HepG2 (cell line): Measurements from ENCODE around the gene MPI. TPM values are rescaled to one million over a fixed set of nuclear protein-coding genes. Genes with fewer than 3 reads are reported as not detected.
A peak's percentile ranks its signal among the peaks of the same experiment; 100 is the strongest.

Experiments used
- CSRNP1 ChIP-seq: sonication (generic); formaldehyde crosslinking; IDR thresholded peaks from 2 replicates; pipeline ENCODE4 v1.8.1; 2023; ENCODE audit warnings: mild to moderate bottlenecking, missing genetic modification reagents
- DMAP1 ChIP-seq: IDR thresholded peaks from 2 replicates; pipeline ENCODE4 v1.6.1; 2016
- DR1 ChIP-seq: sonication (generic); formaldehyde crosslinking; IDR thresholded peaks from 2 replicates; pipeline ENCODE4 v1.8.0; 2021; ENCODE audit warnings: mild to moderate bottlenecking, missing genetic modification reagents, inconsistent platforms
- ETS1 ChIP-seq: sonication (generic); formaldehyde crosslinking; IDR thresholded peaks from 2 replicates; pipeline ENCODE4 v1.4.0; 2020; ENCODE audit warnings: missing genetic modification reagents
- GLI4 ChIP-seq: sonication (generic); formaldehyde crosslinking; IDR thresholded peaks from 2 replicates; pipeline ENCODE4 v1.5.1; 2020; ENCODE audit warnings: missing genetic modification reagents, mild to moderate bottlenecking, moderate library complexity, borderline replicate concordance
- HNRNPH1 ChIP-seq: fragments of 200-400 bp; formaldehyde crosslinking; optimal IDR thresholded peaks from 2 replicates; pipeline ENCODE3; 2017; ENCODE audit warnings: mild to moderate bottlenecking, low read depth, low read length
- ISX ChIP-seq: sonication (generic); formaldehyde crosslinking; conservative IDR thresholded peaks from 2 replicates; pipeline ENCODE4 v1.5.0; 2020; ENCODE audit warnings: missing genetic modification reagents
- NFYC ChIP-seq: IDR thresholded peaks from 2 replicates; pipeline ENCODE4 v1.6.1; 2016; ENCODE audit warnings: missing genetic modification reagents, missing compliant biosample characterization
- NR2F1 ChIP-seq, 2 experiments: fragments of 450-650 bp in 1 of 2; formaldehyde crosslinking in 1 of 2; IDR thresholded peaks; 2 replicates each; pipeline versions ENCODE4 v1.5.0 to v1.6.1; 2016 to 2020; ENCODE audit warnings: mild to moderate bottlenecking in 1 of 2, missing compliant biosample characterization in 1 of 2, missing genetic modification reagents in 1 of 2, moderate library complexity in 1 of 2
- RAD51 ChIP-seq: fragments of 450-650 bp; IDR thresholded peaks from 2 replicates; pipeline ENCODE4 v1.6.1; 2016; ENCODE audit warnings: borderline replicate concordance
- RBM39 ChIP-seq: fragments of 200-400 bp; formaldehyde crosslinking; IDR thresholded peaks from one replicate; pipeline ENCODE4 v1.6.1; 2018; ENCODE audit warnings: antibody characterized with exemption, mild to moderate bottlenecking, low read depth, low read length; ENCODE audit not compliant: poor library complexity, severe bottlenecking
- SATB2 ChIP-seq: sonication (generic); formaldehyde crosslinking; IDR thresholded peaks from 2 replicates; pipeline ENCODE4 v1.5.0; 2020; ENCODE audit warnings: missing genetic modification reagents
- ZNF33B ChIP-seq: sonication (generic); formaldehyde crosslinking; IDR thresholded peaks from 2 replicates; pipeline ENCODE4 v1.5.1; 2020; ENCODE audit warnings: mild to moderate bottlenecking, missing genetic modification reagents
- ZNF496 ChIP-seq: sonication (generic); formaldehyde crosslinking; IDR thresholded peaks from 2 replicates; pipeline ENCODE4 v1.8.1; 2023; ENCODE audit warnings: mild to moderate bottlenecking, moderate library complexity, missing genetic modification reagents; ENCODE audit not compliant: insufficient replicate concordance
- ZNF558 ChIP-seq: sonication (generic); formaldehyde crosslinking; IDR thresholded peaks from 2 replicates; pipeline ENCODE4 v1.9.0; 2022; ENCODE audit warnings: mild to moderate bottlenecking, missing genetic modification reagents, borderline replicate concordance
- ZNF703 ChIP-seq: sonication (generic); formaldehyde crosslinking; IDR thresholded peaks from 2 replicates; pipeline ENCODE4 v1.5.1; 2020; ENCODE audit warnings: missing genetic modification reagents, mild to moderate bottlenecking, moderate library complexity, borderline replicate concordance
- ZNF878 ChIP-seq: sonication (generic); formaldehyde crosslinking; IDR thresholded peaks from 2 replicates; pipeline ENCODE4 v1.8.1; 2023; ENCODE audit warnings: mild to moderate bottlenecking, missing genetic modification reagents, moderate library complexity
- polyA plus RNA-seq, 8 experiments: library from polyadenylated mRNA; depleted of rRNA in 3 of 8; stranded (reverse) in 7 of 8; unstranded in 1 of 8; fragments of >200 nt; fragmentation: Illumina TruSeq in 4 of 8; extraction: Trizol in 4 of 8; gene quantifications; 2 replicates each; pipeline versions ENCODE4 v1.2.1 to v1.2.3, GENCODE V29; 2011 to 2016; ENCODE audit warnings: low read depth in 4 of 8, missing spikeins in 1 of 8, mixed read lengths in 1 of 8; ENCODE audit not compliant: insufficient read depth in 1 of 8
- total RNA-seq, 5 experiments: library from RNA; depleted of rRNA; stranded (reverse); fragments of >200 nt; fragmentation: Illumina TruSeq; extraction: Trizol; gene quantifications; 2 replicates each; pipeline ENCODE4 v1.2.3, GENCODE V29; 2016; ENCODE audit warnings: low read depth in 1 of 5
- TF ChIP-seq, protein P1 (sequence below): sonication (generic); formaldehyde crosslinking; IDR thresholded peaks from 2 replicates; pipeline ENCODE4 v1.4.0; 2020; ENCODE audit warnings: missing genetic modification reagents
- TF ChIP-seq, protein P2 (sequence below): sonication (generic); formaldehyde crosslinking; conservative IDR thresholded peaks from 2 replicates; pipeline ENCODE4 v1.8.1; 2023; ENCODE audit warnings: missing genetic modification reagents

Gene MPI
- total and polyA plus RNA-seq, 2 of the 13 experiments (the other 11 are each of a cell fraction or from before 2014, with no cell fraction given): 36.9 to 63.5 TPM

DNA sequence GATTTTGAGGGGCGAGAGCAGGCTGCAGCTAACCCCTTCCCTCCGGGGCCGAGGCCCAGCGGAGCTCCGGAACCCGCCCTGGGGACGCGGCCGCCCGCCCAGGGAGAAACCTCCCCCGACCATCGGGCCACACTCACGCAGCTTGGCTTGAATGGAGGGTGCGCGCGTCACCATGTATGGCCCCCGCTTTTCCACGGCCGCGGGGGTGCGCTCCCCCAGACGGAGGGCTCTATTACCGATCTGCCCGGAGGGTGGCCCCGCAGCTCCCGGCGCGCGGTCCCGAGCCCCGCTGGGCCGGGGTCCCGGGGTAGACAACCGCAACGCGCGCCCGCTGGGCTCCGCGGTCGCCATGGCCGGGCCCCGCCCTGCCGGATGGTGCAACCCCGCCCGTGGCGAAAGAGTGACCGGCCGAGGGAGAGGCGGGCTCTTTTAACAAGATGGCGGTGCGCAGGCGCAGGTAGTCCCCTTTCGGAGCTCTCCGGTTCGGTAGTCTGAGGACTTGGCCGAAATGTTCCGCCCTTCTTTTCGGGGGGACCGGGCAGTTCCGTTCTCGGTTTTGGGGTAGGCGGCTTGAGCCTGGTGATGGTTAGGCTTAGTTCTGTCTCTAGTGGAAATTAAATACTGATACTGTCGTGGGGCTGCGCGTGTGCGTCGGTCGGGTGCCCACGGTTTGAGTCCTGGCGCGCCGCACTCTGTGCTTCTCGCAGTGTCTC, 16.8 kb downstream of the MPI start, which contains the start of gene FAM219B (continued):
- TF ChIP-seq NR2F1 (CRISPR knock-in tag; IDR thresholded peaks at IDR 0.05) (no peak), DMAP1 (peak; percentile 72; the same call in 1 of the 2 replicates), CSRNP1 (peak; percentile 65; the same call in 1 of the 2 replicates), NFYC (CRISPR knock-in tag) (no peak), ISX (CRISPR knock-in tag) (no peak), ZNF703 (CRISPR knock-in tag) (no peak), ETS1 (CRISPR knock-in tag) (no peak), ZNF878 (CRISPR knock-in tag) (0 out of 2 replicates have a peak, but pooled peaks have one; percentile 36), GLI4 (peak; percentile 69; the same call in 1 of the 2 replicates), ZNF496 (CRISPR knock-in tag) (no peak), DR1 (CRISPR knock-in tag) (no peak), SATB2 (CRISPR knock-in tag) (no peak), RBM39 (peak; percentile 94), ZNF558 (CRISPR knock-in tag) (peak; percentile 74; the same call in 1 of the 2 replicates), HNRNPH1 (no peak), RAD51 (no peak), ZNF33B (CRISPR knock-in tag) (no peak)
- TF ChIP-seq, protein P1, sequence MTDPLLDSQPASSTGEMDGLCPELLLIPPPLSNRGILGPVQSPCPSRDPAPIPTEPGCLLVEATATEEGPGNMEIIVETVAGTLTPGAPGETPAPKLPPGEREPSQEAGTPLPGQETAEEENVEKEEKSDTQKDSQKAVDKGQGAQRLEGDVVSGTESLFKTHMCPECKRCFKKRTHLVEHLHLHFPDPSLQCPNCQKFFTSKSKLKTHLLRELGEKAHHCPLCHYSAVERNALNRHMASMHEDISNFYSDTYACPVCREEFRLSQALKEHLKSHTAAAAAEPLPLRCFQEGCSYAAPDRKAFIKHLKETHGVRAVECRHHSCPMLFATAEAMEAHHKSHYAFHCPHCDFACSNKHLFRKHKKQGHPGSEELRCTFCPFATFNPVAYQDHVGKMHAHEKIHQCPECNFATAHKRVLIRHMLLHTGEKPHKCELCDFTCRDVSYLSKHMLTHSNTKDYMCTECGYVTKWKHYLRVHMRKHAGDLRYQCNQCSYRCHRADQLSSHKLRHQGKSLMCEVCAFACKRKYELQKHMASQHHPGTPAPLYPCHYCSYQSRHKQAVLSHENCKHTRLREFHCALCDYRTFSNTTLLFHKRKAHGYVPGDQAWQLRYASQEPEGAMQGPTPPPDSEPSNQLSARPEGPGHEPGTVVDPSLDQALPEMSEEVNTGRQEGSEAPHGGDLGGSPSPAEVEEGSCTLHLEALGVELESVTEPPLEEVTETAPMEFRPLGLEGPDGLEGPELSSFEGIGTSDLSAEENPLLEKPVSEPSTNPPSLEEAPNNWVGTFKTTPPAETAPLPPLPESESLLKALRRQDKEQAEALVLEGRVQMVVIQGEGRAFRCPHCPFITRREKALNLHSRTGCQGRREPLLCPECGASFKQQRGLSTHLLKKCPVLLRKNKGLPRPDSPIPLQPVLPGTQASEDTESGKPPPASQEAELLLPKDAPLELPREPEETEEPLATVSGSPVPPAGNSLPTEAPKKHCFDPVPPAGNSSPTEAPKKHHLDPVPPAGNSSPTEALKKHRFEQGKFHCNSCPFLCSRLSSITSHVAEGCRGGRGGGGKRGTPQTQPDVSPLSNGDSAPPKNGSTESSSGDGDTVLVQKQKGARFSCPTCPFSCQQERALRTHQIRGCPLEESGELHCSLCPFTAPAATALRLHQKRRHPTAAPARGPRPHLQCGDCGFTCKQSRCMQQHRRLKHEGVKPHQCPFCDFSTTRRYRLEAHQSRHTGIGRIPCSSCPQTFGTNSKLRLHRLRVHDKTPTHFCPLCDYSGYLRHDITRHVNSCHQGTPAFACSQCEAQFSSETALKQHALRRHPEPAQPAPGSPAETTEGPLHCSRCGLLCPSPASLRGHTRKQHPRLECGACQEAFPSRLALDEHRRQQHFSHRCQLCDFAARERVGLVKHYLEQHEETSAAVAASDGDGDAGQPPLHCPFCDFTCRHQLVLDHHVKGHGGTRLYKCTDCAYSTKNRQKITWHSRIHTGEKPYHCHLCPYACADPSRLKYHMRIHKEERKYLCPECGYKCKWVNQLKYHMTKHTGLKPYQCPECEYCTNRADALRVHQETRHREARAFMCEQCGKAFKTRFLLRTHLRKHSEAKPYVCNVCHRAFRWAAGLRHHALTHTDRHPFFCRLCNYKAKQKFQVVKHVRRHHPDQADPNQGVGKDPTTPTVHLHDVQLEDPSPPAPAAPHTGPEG (CRISPR knock-in tag): no peak; the same call in none of the 2 replicates
- TF ChIP-seq, protein P2, sequence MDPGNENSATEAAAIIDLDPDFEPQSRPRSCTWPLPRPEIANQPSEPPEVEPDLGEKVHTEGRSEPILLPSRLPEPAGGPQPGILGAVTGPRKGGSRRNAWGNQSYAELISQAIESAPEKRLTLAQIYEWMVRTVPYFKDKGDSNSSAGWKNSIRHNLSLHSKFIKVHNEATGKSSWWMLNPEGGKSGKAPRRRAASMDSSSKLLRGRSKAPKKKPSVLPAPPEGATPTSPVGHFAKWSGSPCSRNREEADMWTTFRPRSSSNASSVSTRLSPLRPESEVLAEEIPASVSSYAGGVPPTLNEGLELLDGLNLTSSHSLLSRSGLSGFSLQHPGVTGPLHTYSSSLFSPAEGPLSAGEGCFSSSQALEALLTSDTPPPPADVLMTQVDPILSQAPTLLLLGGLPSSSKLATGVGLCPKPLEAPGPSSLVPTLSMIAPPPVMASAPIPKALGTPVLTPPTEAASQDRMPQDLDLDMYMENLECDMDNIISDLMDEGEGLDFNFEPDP: no peak
